HepG2 (cell line): ENCODE measurements around the gene CPN1. TPM values are rescaled to one million over a fixed set of nuclear protein-coding genes. Genes with fewer than 3 reads are reported as not detected.

Experiments used
- GABPA ChIP-seq, 2 experiments: IDR thresholded peaks; 2 replicates each; pipeline ENCODE4 v1.6.1; 2011 to 2016; ENCODE audit warnings: low read depth in 2 of 2, low read length in 1 of 2, missing biosample characterization in 1 of 2, missing genetic modification characterization in 1 of 2
- RAD21 ChIP-seq: fragments of 450-650 bp; formaldehyde crosslinking; IDR thresholded peaks from 2 replicates; pipeline ENCODE4 v1.5.0; 2020; ENCODE audit warnings: mild to moderate bottlenecking
- SALL1 ChIP-seq: sonication (generic); formaldehyde crosslinking; IDR thresholded peaks from 2 replicates; pipeline ENCODE4 v1.8.0; 2022; ENCODE audit warnings: mild to moderate bottlenecking, missing genetic modification reagents
- ZNF343 ChIP-seq: sonication (generic); formaldehyde crosslinking; IDR thresholded peaks from 2 replicates; pipeline ENCODE4 v1.4.0; 2020; ENCODE audit warnings: mild to moderate bottlenecking, missing genetic modification reagents
- ZNF605 ChIP-seq: sonication (generic); formaldehyde crosslinking; IDR thresholded peaks from 2 replicates; pipeline ENCODE4 v1.8.0; 2022; ENCODE audit warnings: mild to moderate bottlenecking, missing genetic modification reagents
- polyA plus RNA-seq, 8 experiments: library from polyadenylated mRNA; depleted of rRNA in 3 of 8; stranded (reverse) in 7 of 8; unstranded in 1 of 8; fragments of >200 nt; fragmentation: Illumina TruSeq in 4 of 8; extraction: Trizol in 4 of 8; gene quantifications; 2 replicates each; pipeline versions ENCODE4 v1.2.1 to v1.2.3, GENCODE V29; 2011 to 2016; ENCODE audit warnings: low read depth in 4 of 8, missing spikeins in 1 of 8, mixed read lengths in 1 of 8; ENCODE audit not compliant: insufficient read depth in 1 of 8
- total RNA-seq, 5 experiments: library from RNA; depleted of rRNA; stranded (reverse); fragments of >200 nt; fragmentation: Illumina TruSeq; extraction: Trizol; gene quantifications; 2 replicates each; pipeline ENCODE4 v1.2.3, GENCODE V29; 2016; ENCODE audit warnings: low read depth in 1 of 5
- TF ChIP-seq, protein P1 (sequence below): sonication (generic); formaldehyde crosslinking; IDR thresholded peaks from 2 replicates; pipeline ENCODE4 v1.5.1; 2020; ENCODE audit warnings: mild to moderate bottlenecking, missing genetic modification reagents, moderate library complexity
- TF ChIP-seq, protein P2 (sequence below): sonication (generic); formaldehyde crosslinking; conservative IDR thresholded peaks from 2 replicates; pipeline ENCODE4 v1.4.0; 2020; ENCODE audit warnings: mild to moderate bottlenecking, missing genetic modification reagents, moderate library complexity

CPN1 gene
- total and polyA plus RNA-seq, 2 of the 13 experiments (the other 11 are each of a cell fraction or from before 2014, with no cell fraction given) = 17.3 to 35.1 TPM

DNA sequence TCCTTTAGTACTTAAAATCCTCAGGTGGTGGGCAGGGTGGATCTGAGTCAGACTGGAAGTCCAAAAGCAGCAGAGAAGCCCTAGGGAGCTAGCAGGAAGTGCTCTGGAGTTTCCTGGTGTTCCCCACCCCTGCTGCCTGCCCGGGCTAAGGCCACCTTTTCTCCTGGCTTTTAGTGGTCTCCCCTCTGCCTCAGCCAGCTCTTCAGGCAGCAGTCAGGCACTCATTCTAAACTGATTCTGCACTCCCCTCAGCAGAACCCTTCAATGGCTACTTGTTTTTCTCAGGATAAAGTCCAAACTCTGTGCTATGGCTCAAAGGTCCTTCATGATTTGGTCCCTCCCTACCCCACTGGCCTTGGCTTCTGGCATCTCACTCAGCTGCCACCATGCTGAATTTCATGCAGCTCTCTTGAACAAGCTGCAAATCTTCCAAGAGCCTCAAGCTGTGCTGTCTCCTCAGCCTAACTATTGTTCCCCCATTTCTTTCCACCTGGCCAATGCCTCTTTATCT, 43.1 kb downstream of the CPN1 start (continued):
- TF ChIP-seq, protein P1, sequence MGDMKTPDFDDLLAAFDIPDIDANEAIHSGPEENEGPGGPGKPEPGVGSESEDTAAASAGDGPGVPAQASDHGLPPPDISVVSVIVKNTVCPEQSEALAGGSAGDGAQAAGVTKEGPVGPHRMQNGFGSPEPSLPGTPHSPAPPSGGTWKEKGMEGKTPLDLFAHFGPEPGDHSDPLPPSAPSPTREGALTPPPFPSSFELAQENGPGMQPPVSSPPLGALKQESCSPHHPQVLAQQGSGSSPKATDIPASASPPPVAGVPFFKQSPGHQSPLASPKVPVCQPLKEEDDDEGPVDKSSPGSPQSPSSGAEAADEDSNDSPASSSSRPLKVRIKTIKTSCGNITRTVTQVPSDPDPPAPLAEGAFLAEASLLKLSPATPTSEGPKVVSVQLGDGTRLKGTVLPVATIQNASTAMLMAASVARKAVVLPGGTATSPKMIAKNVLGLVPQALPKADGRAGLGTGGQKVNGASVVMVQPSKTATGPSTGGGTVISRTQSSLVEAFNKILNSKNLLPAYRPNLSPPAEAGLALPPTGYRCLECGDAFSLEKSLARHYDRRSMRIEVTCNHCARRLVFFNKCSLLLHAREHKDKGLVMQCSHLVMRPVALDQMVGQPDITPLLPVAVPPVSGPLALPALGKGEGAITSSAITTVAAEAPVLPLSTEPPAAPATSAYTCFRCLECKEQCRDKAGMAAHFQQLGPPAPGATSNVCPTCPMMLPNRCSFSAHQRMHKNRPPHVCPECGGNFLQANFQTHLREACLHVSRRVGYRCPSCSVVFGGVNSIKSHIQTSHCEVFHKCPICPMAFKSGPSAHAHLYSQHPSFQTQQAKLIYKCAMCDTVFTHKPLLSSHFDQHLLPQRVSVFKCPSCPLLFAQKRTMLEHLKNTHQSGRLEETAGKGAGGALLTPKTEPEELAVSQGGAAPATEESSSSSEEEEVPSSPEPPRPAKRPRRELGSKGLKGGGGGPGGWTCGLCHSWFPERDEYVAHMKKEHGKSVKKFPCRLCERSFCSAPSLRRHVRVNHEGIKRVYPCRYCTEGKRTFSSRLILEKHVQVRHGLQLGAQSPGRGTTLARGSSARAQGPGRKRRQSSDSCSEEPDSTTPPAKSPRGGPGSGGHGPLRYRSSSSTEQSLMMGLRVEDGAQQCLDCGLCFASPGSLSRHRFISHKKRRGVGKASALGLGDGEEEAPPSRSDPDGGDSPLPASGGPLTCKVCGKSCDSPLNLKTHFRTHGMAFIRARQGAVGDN (CRISPR knock-in tag) = peak; percentile 46
- TF ChIP-seq, protein P2, sequence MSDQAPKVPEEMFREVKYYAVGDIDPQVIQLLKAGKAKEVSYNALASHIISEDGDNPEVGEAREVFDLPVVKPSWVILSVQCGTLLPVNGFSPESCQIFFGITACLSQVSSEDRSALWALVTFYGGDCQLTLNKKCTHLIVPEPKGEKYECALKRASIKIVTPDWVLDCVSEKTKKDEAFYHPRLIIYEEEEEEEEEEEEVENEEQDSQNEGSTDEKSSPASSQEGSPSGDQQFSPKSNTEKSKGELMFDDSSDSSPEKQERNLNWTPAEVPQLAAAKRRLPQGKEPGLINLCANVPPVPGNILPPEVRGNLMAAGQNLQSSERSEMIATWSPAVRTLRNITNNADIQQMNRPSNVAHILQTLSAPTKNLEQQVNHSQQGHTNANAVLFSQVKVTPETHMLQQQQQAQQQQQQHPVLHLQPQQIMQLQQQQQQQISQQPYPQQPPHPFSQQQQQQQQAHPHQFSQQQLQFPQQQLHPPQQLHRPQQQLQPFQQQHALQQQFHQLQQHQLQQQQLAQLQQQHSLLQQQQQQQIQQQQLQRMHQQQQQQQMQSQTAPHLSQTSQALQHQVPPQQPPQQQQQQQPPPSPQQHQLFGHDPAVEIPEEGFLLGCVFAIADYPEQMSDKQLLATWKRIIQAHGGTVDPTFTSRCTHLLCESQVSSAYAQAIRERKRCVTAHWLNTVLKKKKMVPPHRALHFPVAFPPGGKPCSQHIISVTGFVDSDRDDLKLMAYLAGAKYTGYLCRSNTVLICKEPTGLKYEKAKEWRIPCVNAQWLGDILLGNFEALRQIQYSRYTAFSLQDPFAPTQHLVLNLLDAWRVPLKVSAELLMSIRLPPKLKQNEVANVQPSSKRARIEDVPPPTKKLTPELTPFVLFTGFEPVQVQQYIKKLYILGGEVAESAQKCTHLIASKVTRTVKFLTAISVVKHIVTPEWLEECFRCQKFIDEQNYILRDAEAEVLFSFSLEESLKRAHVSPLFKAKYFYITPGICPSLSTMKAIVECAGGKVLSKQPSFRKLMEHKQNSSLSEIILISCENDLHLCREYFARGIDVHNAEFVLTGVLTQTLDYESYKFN (CRISPR knock-in tag) = peak; percentile 90
- TF ChIP-seq RAD21 (CRISPR knock-in tag) (no peak; the same call in 1 of the 2 replicates), SALL1 (CRISPR knock-in tag) (peak; percentile 78), GABPA (IDR thresholded peaks at IDR 0.05; ENCODE audit: low read depth, low read length) (no peak), GABPA (CRISPR knock-in tag; IDR thresholded peaks at IDR 0.05; ENCODE audit: low read depth) (peak; percentile 54), ZNF343 (CRISPR knock-in tag) (no peak), ZNF605 (CRISPR knock-in tag) (0 out of 2 replicates have a peak, but pooled peaks have one; percentile 47)
